GM19240 (cell line): Measurements from ENCODE around the gene PALS2.

ENCODE experiments used
- DNase-seq: peaks from one replicate; pipeline ENCODE4 v3.0.0; 2011; ENCODE audit warnings: low spot score; ENCODE audit not compliant: insufficient read length

Gene PALS2

DNA sequence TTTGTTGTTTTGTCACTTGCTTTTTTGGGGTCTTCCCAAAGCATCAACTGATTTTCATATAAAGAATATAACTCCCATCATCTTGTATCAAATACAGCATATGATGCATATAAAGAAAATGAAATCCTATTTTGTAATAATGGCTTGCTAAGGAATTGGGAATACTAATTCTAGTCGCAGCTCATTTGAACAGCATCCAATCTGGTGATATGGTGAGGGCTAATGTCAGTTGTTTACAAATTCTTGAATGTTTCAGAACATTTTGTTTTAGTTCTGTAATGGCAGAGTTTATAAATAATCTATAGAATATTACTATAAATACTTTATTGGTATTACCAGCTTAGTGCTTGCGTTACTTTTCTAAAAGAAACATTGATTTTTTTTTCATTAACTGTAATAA is 8.9 kb downstream of the PALS2 start:
- DNase-seq, result no peak

DNA sequence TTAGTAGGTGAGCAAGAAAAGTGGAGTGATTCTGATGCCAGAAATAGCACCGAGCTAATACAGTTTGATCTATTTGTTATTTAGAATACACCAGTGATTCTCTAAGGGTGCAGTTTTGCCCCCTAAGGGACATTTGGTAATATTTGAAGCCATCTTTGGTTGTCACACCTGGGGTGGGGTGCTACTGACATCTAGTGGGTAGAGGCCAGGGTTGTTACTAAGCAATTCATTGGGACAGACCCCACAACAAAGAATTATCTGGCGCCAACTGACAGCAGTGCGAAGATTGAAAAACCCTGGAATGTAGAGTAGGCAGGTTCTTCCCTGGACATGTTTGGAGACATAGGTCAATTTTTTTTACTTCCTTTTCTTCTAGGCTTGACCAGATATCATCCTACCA is 14.6 kb downstream of the PALS2 start:
- DNase-seq, result no peak

DNA sequence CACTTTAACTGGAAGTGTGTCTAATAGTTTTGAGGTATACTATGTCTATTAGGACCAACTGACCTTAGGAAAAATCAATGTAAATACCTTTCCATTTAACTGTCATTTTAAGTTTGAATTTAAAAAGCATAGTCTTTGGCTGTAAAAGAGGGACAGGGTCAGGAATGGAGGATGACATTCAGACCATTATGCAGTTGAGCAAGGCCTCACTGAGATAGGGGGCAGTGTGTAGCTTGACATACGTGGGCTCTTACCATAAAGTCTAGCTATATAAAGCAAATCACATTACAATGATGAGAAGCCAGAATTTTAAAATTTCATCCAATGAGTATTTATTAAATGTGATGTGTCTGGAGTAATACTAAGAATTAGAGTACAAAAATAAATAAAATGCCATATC is 17.9 kb downstream of the PALS2 start:
- no peak for DNase-seq

DNA sequence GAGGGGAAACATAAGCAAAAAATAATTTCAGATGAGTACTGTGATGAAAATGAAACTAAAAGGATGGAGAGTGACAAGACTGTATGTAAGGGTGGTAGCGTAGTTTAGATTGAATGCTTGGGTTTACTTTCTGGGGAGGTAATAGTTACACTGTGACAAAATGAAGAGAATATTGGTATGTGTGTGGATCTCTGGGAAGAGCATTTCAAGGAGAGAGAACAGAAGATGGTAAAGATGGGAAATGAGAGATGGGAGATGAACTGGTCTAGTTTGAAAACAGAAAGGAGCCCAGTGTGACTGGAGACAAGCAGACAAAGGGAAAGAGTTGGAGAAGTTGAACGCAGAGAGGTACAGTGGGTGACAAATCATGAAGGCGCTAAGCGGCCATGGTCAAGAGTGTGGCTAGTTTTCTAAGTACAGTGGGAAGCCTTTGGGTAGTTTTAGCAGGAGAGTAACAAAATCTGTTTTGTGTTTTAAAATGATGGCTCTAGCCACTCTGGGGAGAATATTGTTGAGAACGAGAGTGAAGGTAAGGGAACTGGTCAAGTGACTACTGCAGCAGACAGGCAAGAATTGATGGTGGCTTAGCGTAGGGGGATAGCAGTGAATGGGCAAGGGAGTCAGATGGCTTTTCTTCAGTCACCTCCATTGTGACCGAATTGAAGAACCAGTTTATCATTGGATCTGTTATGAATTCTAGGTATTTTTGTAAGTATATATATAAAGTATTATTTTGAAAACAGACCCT is 22.6 kb downstream of the PALS2 start:
- no peak for DNase-seq

DNA sequence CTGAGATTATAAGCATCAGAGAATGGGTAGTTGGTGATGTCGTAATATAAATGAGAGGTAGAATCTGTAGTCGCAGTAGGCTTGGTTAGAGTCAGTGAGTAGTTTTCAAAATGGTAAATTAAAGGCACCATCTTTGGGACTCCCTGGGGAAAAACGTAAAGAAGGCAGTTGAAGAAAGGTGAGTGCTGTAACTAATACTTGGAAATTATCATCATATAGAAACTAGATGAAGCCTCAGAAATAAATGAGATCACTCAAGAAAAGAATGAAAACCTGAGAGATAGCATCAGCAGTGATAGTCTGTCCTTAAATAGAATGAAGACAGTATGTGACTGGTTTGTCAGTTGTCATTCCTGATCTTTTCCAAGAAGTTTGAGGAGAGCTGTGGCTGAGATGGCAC is 23.8 kb downstream of the PALS2 start:
- no peak for DNase-seq

DNA sequence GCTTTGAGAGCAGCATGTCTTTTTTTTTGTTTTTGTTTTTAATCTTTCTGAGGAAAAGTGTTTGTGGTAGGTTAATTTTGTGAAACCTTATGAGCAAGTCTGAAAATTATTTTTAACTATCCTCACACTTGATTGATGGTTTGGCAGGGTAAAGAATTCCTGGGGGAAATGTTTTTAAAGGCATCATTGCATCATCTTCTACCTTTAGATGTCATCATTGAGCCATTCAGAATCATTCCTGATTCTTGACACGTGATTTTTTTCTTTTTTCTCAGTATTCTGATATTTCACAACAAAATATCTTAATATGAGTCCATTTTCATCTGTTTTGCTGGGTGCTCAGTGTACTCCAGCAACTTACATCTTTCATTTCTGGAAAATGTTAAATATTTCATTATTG is 28.3 kb downstream of the PALS2 start:
- no peak for DNase-seq

DNA sequence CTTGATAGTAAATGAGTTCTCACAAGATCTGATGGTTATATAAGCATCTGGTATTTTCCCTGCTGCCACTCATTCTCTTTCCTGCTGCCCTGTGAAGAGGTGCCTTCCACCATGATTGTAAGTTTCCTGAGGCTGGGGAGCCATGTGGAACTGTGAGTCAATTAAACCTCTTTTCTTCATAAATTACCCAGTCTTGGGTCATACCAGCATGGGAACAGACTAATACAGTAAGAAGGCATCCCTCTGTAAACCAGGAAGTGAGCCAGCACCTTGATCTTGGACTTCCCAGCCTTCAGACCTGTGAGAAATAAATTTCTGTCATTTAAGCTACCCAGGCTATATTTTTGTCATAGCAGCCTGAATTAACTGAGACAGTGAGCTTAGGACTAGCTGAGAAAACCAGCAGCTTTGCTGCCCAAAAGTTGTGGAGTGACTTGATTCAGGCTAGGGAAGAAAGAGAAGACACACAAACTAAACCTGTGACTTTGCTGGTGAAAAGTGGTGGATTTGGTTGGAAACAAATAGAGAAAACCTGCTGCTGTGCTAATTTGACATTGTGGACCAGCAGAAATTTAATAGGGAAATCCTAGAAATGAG is 29.7 kb downstream of the PALS2 start:
- no peak for DNase-seq

DNA sequence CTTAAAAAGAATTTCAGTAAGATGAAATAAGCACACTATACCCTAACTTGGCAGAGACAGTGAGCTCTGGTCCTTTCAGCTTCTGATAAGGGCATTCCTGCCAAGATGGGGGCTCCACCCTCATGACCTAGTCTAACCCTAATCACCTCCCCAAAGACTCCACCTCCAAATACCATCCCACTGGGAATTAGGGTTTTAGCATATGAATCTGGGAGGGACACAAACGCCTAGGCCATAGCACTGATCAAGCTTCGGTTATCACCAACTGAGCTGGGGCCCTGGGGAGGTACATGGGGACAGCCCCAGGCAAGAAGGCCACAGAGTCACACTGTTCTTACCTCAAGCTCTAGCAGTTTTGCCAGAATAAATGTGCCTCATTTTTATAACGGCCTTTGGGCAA is 31.4 kb downstream of the PALS2 start:
- DNase-seq, result no peak

DNA sequence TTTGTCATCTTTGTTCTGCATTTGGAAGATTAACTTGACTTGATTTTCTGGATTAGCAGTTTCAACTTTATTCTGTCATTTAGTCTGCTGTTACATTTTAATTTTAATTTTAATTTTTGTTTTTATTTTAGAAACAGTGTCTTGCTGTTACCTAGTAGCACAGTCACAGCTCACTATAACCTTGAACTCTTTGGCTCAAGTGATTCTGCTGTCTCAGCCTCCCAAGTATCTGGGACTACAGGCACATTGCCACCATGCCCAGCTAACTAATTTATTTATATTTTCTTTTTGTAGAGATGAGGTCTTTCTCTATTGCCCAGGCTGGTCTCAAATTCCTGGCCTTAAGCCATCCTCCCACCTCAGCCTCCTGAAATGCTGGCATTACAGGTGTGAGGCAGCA is 35.3 kb downstream of the PALS2 start:
- DNase-seq, result no peak

DNA sequence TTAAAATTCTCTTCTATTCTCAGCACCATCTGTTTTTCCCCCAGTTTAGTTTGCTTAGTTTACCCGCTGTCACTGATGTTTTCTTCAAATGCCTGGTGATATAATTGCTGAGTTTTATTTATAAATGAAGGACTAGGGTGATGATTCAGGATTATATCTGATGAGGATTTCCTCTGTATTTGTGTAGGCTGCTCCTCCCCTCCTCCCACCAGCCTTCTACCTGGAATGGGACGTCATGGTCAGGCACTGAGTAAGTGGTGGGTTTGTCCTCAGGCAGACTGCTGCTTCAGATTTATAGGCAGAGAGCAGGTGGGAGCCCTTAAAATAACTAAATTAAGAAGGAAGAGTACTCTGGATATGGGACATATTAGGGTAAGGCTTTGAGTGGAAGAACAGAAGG is 35.8 kb downstream of the PALS2 start:
- no peak for DNase-seq

DNA sequence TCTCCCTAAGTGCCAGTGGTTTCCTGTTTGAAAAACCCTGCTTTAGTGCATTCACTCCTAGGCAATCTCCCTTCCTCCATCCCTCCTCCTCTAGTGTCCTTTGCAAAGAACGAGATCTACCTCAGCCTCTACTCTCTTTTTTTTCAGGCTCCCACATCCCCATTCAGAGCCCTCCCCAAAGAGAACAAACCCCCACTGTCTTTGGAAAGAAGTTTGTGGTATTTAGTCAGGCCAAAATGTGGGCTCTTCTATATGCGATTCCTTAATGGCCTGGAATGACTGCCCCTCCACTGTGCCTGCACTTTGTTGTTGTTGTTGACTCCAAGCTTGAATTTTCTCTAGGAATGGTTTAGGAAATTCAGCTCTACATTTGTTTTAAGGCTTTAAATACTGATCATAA is 36.3 kb downstream of the PALS2 start:
- no peak for DNase-seq

DNA sequence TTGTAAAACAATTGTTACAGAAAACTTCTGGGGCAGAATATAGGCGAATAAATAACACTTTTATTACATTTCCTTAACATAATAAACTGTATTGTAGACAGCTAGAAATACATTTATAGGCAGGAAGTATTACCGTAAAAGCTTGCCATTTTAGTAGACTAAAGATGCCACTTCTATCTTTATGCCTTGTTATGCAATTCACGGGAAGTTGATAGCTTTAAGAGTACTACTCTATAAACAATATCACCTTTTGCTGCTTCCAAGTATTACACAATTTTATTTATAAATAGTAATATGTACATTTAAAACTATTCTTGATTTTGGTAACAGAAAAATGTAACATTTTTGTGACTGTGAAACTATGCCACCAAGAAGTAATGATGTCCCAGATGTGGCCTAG is 37.9 kb downstream of the PALS2 start:
- DNase-seq, result no peak

DNA sequence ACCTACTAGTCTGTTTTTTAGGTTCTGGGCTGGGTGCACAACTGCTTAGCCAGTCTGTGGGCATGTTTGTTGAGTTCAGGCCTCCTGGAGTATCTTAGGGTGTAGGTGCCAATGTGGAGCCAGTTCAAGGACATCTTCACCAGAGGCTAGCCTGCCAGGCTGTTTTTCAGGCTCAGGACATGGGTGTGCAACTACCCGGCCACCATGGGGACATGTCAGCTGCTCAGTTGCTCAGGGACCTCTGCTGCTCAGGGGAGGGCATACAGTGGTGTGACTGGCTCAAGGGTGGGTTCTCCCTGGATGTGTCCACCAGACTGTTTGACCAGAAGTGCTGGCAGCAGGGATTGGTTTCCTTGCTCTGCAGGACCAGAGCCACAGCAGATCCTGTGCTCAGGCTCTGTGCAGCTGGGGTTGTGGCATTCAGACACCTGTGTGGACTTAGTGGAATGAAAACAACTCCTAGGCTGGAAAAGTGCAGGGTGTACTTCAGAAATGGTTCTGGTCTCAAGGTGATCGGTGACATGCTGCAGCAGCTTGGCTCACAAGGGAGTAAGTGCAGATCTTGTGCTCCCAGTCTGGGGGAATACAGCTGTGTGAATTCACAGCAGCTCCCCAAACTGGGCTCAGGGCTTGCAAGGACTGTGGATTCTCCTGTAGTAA is 44.8 kb downstream of the PALS2 start:
- no peak for DNase-seq

DNA sequence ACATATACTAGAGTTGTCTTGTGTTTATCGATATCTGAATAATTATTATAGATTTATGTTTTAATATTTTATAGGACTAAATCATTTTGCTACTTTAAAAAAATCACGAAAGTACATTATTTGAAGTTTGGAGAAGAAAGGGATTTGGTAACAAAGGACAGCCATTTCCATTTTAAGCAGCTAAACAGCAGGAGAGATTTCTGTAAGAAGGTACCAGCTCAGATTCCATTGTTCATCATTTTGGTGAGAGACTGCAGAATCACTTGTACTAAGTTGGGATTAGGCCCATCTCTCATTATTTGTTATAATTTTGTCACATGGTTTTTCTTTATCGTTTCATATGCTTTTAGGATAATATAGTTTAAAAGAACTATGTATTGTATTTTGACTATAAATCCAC is 46.7 kb downstream of the PALS2 start:
- DNase-seq, result no peak

DNA sequence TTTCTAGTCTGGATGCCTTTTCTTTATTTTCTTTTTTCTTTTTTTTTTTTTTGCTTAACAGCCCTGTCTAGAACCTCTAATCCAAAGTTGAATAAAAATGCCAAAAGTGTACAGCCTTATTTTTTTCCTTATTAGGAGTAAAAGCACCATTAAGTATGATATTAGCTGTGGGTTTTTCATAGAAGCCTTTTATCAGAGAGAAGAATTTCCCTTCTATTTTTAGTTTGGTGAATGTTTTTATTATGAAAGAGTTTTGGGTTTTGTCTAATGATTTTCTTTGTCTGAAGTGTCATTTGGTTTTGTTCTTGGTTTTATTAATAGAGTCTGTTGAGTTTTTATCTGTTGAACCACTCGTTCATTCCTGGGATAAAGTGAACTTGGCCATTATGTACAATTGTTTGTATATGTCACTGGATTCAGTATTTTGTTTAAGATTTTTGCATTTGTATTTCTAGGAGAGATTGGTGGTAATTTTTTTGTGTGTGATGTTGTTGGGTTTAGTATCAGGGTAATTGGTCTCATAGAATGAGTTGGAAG is 49.5 kb downstream of the PALS2 start:
- DNase-seq, result no peak
